Sigmoid colon (tissue), 7 donors: ENCODE measurements around the gene AGR3. TPM values are rescaled to one million over a fixed set of nuclear protein-coding genes. Genes with fewer than 3 reads are reported as not detected.

ENCODE experiments used
- DNase-seq: peaks from one replicate; pipeline ENCODE4 v3.0.0-alpha.2; 2019
- H3K27ac ChIP-seq, 4 donors: fragments of 200-600 bp; sonication (generic); one replicate each; pipeline ENCODE4 v1.5.1; 2016 to 2019; ENCODE audit warnings: mild to moderate bottlenecking in 1 of 4
- H3K27me3 ChIP-seq, 3 donors: fragments of 200-600 bp; sonication (generic); one replicate each; pipeline ENCODE4 v1.5.1; 2019; ENCODE audit warnings: mild to moderate bottlenecking in 1 of 3
- H3K36me3 ChIP-seq, 4 donors: fragments of 200-600 bp; sonication (generic); one replicate each; pipeline ENCODE4 v1.5.1; 2016 to 2019
- H3K4me1 ChIP-seq, 4 donors: fragments of 200-600 bp; sonication (generic); one replicate each; pipeline ENCODE4 v1.5.1; 2017 to 2019
- H3K4me3 ChIP-seq, 4 donors: fragments of 200-600 bp; sonication (generic); one replicate each; pipeline ENCODE4 v1.5.1; 2017 to 2019; ENCODE audit warnings: mild to moderate bottlenecking in 2 of 4, moderate library complexity in 1 of 4
- H3K9me3 ChIP-seq, 4 donors: fragments of 200-600 bp in 3 of 4; sonication (generic) in 3 of 4; one replicate each; pipeline versions ENCODE4 v1.5.1 to v1.6.1; 2013 to 2019
- EP300 ChIP-seq, 4 donors: sonication (generic); formaldehyde crosslinking; IDR thresholded peaks; one replicate each; pipeline ENCODE4 v1.6.1; 2017; ENCODE audit warnings: antibody characterized with exemption in 4 of 4
- POLR2A ChIP-seq, 2 donors: fragments of 450-650 bp; IDR thresholded peaks; one replicate each; pipeline ENCODE4 v1.6.1; 2016; ENCODE audit warnings: antibody characterized with exemption in 2 of 2, mild to moderate bottlenecking in 2 of 2, moderate library complexity in 2 of 2
- POLR2AphosphoS5 ChIP-seq, 4 donors: sonication (generic); formaldehyde crosslinking; IDR thresholded peaks; one replicate each; pipeline ENCODE4 v1.6.1; 2017; ENCODE audit warnings: antibody characterized with exemption in 4 of 4
- WGBS, 2 donors: extraction: QIAGEN DNeasy Blood & Tissue Kit; methylation state at CpG; one replicate each; pipeline ENCODE4 v1.1.7; 2013; 5-methylcytosine and 5-hydroxymethylcytosine counted together
- intact Hi-C: fragments of 100-400 bp; cut with DNase I; formaldehyde crosslinking; loops from one replicate; pipeline ENCODE4 v1.15.1; 2023
- polyA plus RNA-seq, 3 donors: library from polyadenylated mRNA; stranded (reverse); fragments of 200-250 nt; gene quantifications; one replicate each; pipeline ENCODE4 v1.2.3, GENCODE V29; 2013
- total RNA-seq, 4 donors: library from RNA; depleted of rRNA; stranded (reverse); fragments of >200 nt; gene quantifications; one replicate each; pipeline ENCODE4 v1.1.0, GENCODE V29; 2016
- TF ChIP-seq, protein P1 (sequence below), 4 experiments: fragments of 450-650 bp in 3 of 4; fragments of 200-600 bp in 1 of 4; IDR thresholded peaks; one replicate each; pipeline ENCODE4 v1.5.1; 2016 to 2019; ENCODE audit warnings: antibody characterized with exemption in 4 of 4, mild to moderate bottlenecking in 3 of 4, moderate library complexity in 2 of 4
- donor health status: healthy with polysubstance abuse.
- donor health status: Bipolar disorder and iron deficiency.
- donor health status: healthy.

AGR3 gene
- total RNA-seq (1 to 10 TPM in 1 of 4 donors, not detected in 3; 4.6 TPM), polyA plus RNA-seq (100 to 1,000 TPM; 168 to 216 (median 178) TPM)

DNA sequence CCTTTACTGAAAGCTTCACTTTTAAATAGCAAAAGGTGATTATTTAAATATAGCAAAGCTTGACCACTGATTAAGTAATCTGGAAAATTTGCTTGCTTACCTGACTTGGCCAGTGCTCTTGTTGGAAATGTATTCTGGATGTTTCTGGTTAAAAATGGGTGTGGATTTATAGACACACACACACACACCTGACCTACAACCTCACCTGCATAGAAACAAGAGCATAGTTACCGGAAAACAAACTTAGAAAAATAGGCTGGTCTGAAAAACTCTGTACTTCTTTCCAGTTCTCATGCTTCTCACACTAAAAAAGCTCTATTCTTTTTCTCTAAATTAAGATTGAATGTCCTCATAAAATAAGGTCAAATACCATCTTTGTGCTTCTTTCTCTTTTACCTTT, at the start of gene AGR3:
Gene AGR3, minus strand, starts transcription at position 140 of the 400 bp plus-strand sequence. CDS start 3,365 bp downstream, outside the sequence.
- DNase-seq, result no peak
- Histone ChIP-seq H3K4me1 (no peaks in the 10 kb centered on the region), H3K4me3 (no peak within 1 kb of the TSS), H3K27ac (no peak within 1 kb of the TSS), H3K27me3 (no peaks in the 10 kb centered on the region), H3K9me3 (no peaks in the 10 kb centered on the region), H3K36me3 (no peaks in the 10 kb centered on the region)
- 18 to 77% methylated on average over 1 of the region's 1 CpG for WGBS, 2 donors
- intact Hi-C loops, result no loop called here
- TF ChIP-seq POLR2AphosphoS5 (IDR thresholded peaks at IDR 0.05) (no peak), EP300 (IDR thresholded peaks at IDR 0.05) (no peak), POLR2A (IDR thresholded peaks at IDR 0.05) (no peak)
- TF ChIP-seq, protein P1, sequence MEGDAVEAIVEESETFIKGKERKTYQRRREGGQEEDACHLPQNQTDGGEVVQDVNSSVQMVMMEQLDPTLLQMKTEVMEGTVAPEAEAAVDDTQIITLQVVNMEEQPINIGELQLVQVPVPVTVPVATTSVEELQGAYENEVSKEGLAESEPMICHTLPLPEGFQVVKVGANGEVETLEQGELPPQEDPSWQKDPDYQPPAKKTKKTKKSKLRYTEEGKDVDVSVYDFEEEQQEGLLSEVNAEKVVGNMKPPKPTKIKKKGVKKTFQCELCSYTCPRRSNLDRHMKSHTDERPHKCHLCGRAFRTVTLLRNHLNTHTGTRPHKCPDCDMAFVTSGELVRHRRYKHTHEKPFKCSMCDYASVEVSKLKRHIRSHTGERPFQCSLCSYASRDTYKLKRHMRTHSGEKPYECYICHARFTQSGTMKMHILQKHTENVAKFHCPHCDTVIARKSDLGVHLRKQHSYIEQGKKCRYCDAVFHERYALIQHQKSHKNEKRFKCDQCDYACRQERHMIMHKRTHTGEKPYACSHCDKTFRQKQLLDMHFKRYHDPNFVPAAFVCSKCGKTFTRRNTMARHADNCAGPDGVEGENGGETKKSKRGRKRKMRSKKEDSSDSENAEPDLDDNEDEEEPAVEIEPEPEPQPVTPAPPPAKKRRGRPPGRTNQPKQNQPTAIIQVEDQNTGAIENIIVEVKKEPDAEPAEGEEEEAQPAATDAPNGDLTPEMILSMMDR (IDR thresholded peaks at IDR 0.05), result no peak

DNA sequence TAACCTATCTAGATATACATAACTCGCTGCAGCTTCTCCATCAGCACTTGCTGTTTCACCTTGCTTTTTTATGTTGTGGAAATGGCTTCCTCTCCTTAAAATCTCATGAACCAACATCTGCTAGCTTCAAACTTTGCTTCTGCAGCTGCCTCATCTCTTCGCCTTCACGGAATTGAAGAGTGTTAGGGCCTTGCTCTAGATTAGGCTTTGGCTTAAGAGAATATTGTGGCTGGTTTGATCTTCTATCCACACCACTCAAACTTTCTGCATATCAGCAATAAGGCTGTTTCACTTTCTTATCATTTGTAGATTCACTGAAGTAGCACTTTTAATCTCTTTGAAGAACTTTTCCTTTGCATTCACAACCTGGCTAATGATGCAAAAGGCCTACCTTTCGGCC, 49.2 kb upstream of the AGR3 start:
- intact Hi-C loops, result no loop called here
- no peaks in the 10 kb centered on the region for H3K4me1 ChIP-seq
- no peak for TF ChIP-seq POLR2A (IDR thresholded peaks at IDR 0.05)
- TF ChIP-seq, protein P1 (IDR thresholded peaks at IDR 0.05), result no peak
- TF ChIP-seq POLR2AphosphoS5 (IDR thresholded peaks at IDR 0.05), result no peak
- TF ChIP-seq EP300 (IDR thresholded peaks at IDR 0.05), result no peak
- 86 to 94% methylated on average over 4 of the region's 4 CpGs for WGBS, 2 donors
- no peak for DNase-seq
- H3K4me3 ChIP-seq, result no peak overlapping the region
- H3K9me3 ChIP-seq, result no peaks in the 10 kb centered on the region
- H3K27ac ChIP-seq, result no peak overlapping the region
- no peaks in the 10 kb centered on the region for H3K36me3 ChIP-seq
- H3K27me3 ChIP-seq, result no peaks in the 10 kb centered on the region

DNA sequence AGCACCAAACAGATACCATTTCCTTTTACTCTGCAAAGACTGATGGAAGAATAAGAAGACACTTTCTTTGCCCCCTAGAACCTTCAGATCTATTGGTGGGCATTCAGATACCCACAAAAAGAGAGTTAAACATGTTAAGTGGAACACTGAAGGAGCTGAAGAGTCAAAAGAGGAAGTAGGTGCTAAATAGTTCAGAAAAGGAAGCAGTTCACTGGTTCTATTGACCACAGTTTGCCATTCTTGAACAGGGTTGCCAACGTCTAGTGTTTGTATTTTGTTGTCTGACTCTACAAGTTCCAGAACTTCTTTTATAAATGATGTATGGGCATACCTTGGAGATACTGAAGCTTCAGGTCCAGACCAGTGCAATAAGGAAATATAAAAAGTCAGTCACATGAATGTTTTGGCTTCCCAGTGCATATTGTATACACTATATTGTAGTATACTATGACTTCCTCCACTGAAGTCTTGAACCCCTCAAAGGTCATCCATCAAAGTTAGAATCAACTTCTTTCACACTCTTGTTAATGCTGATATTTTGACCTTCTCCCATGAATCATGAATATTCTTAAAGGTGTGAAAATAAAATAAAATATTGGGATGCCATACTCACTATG, 47.5 kb upstream of the AGR3 start:
- no peaks in the 10 kb centered on the region for H3K9me3 ChIP-seq
- 11 to 22% methylated on average over 1 of the region's 1 CpG for WGBS, 2 donors
- intact Hi-C loops, result loop anchor here (10.0 kb wide), 1 partner anchor 234 kb away; no protein-coding TSS in a partner anchor
- H3K4me3 ChIP-seq, result no peak overlapping the region
- no peak overlapping the region for H3K27ac ChIP-seq
- no peaks in the 10 kb centered on the region for H3K27me3 ChIP-seq
- H3K36me3 ChIP-seq, result no peaks in the 10 kb centered on the region
- H3K4me1 ChIP-seq, result no peaks in the 10 kb centered on the region
- no peak for DNase-seq
- TF ChIP-seq POLR2A (IDR thresholded peaks at IDR 0.05), result no peak
- no peak for TF ChIP-seq EP300 (IDR thresholded peaks at IDR 0.05)
- TF ChIP-seq, protein P1 (IDR thresholded peaks at IDR 0.05), result no peak
- no peak for TF ChIP-seq POLR2AphosphoS5 (IDR thresholded peaks at IDR 0.05)

DNA sequence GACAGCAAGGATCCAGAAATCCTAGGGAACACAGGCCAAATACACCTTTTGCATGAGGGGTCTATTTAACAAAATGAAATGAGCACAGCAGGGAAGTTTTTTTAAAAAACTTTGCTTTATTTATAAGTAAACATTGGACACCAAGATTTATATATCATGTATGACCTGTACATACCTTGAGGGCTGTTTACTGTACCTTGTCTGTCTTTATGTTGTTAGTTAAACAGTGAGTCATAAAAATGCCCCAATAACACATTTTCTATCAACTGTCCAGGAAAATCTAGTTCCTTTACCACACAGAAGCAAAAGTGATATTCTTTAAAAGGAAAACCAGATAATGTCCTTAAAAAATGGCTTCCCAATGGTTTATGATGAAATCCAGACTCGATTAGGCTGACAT, 45.1 kb upstream of the AGR3 start:
- H3K9me3 ChIP-seq, result no peaks in the 10 kb centered on the region
- H3K4me1 ChIP-seq, result no peaks in the 10 kb centered on the region
- H3K4me3 ChIP-seq, result no peak overlapping the region
- WGBS, 2 donors, result 79 to 85% methylated on average over 1 of the region's 1 CpG
- H3K27ac ChIP-seq, result no peak overlapping the region
- TF ChIP-seq POLR2AphosphoS5 (IDR thresholded peaks at IDR 0.05) (no peak), EP300 (IDR thresholded peaks at IDR 0.05) (no peak), POLR2A (IDR thresholded peaks at IDR 0.05) (no peak)
- TF ChIP-seq, protein P1 (IDR thresholded peaks at IDR 0.05), result no peak
- intact Hi-C loops, result loop anchor here (10.0 kb wide), 1 partner anchor 232 kb away; no protein-coding TSS in a partner anchor
- no peaks in the 10 kb centered on the region for H3K36me3 ChIP-seq
- no peak for DNase-seq
- no peaks in the 10 kb centered on the region for H3K27me3 ChIP-seq
